Astrocyte (in vitro differentiated cells and primary cell): ENCODE results near the gene PPRC1. TPM values are rescaled to one million over a fixed set of nuclear protein-coding genes. Genes with fewer than 3 reads are reported as not detected.

Experiments used
- DNase-seq: peaks from one replicate; pipeline ENCODE4 v3.0.0-alpha.2; 2010; ENCODE audit warnings: low read depth
- FAIRE-seq: peaks from 2 replicates; lab custom pipeline; 2011; peaks lifted over from hg19 to GRCh38; lab: Jason Lieb, UNC
- H2AFZ ChIP-seq: 2 replicates; pipeline ENCODE4 v1.6.0; 2012; ENCODE audit warnings: low read depth, low read length, inconsistent platforms
- H3K27ac ChIP-seq: 2 replicates; pipeline ENCODE4 v1.5.1; 2011; ENCODE audit warnings: low read depth, low read length, inconsistent platforms
- H3K27me3 ChIP-seq: 2 replicates; pipeline ENCODE4 v1.6.0; 2011; ENCODE audit warnings: low read length, inconsistent platforms; ENCODE audit not compliant: insufficient read depth
- H3K36me3 ChIP-seq: 2 replicates; pipeline ENCODE4 v1.5.1; 2011; ENCODE audit warnings: low read length, inconsistent platforms; ENCODE audit not compliant: insufficient read depth
- H3K4me1 ChIP-seq: 2 replicates; pipeline ENCODE4 v1.5.1; 2011; ENCODE audit warnings: low read length, inconsistent platforms; ENCODE audit not compliant: insufficient read depth
- H3K4me2 ChIP-seq: 2 replicates; pipeline ENCODE4 v1.6.0; 2012; ENCODE audit warnings: low read length, inconsistent platforms
- H3K4me3 ChIP-seq: 2 replicates; pipeline ENCODE4 v1.5.1; 2011; ENCODE audit warnings: low read depth, mild to moderate bottlenecking, low read length, inconsistent platforms; ENCODE audit not compliant: insufficient read depth
- H3K79me2 ChIP-seq: 2 replicates; pipeline ENCODE4 v1.6.0; 2012; ENCODE audit warnings: mild to moderate bottlenecking, low read length, inconsistent platforms; ENCODE audit not compliant: insufficient read depth
- H3K9ac ChIP-seq: 2 replicates; pipeline ENCODE4 v1.6.0; 2012; ENCODE audit warnings: mild to moderate bottlenecking, low read length, inconsistent platforms
- H3K9me3 ChIP-seq: 2 replicates; pipeline ENCODE4 v1.5.1; 2012; ENCODE audit warnings: low read depth, mild to moderate bottlenecking, low read length, inconsistent platforms; ENCODE audit not compliant: insufficient read depth
- H4K20me1 ChIP-seq: 2 replicates; pipeline ENCODE4 v1.6.0; 2012; ENCODE audit warnings: low read length, inconsistent platforms; ENCODE audit not compliant: insufficient read depth
- H3K27ac Mint-ChIP-seq: one replicate; pipeline ENCODE4 v1.8.0; 2021; ENCODE audit warnings: mild to moderate bottlenecking, mixed read lengths; ENCODE audit not compliant: unreplicated experiment
- H3K27me3 Mint-ChIP-seq: one replicate; pipeline ENCODE4 v1.8.0; 2021; ENCODE audit warnings: low read depth, mixed read lengths; ENCODE audit not compliant: unreplicated experiment
- H3K36me3 Mint-ChIP-seq: one replicate; pipeline ENCODE4 v1.8.0; 2021; ENCODE audit warnings: low read depth, mixed read lengths; ENCODE audit not compliant: unreplicated experiment
- H3K4me1 Mint-ChIP-seq: one replicate; pipeline ENCODE4 v1.8.0; 2021; ENCODE audit warnings: low read depth, mixed read lengths; ENCODE audit not compliant: unreplicated experiment
- H3K4me3 Mint-ChIP-seq: one replicate; pipeline ENCODE4 v1.8.0; 2021; ENCODE audit warnings: mild to moderate bottlenecking, moderate library complexity, mixed read lengths; ENCODE audit not compliant: unreplicated experiment
- H3K9me3 Mint-ChIP-seq: one replicate; pipeline ENCODE4 v1.8.0; 2021; ENCODE audit warnings: mild to moderate bottlenecking, mixed read lengths; ENCODE audit not compliant: unreplicated experiment
- EZH2 ChIP-seq: IDR thresholded peaks from 2 replicates; pipeline ENCODE4 v1.6.1; 2012; ENCODE audit warnings: mild to moderate bottlenecking, low read length, inconsistent platforms; ENCODE audit not compliant: insufficient read depth
- total RNA-seq: library from RNA; stranded (reverse); gene quantifications from 2 replicates; pipeline ENCODE4 v1.2.1, GENCODE V29; 2021
- TF ChIP-seq, protein P1 (sequence below): IDR thresholded peaks from 2 replicates; pipeline ENCODE4 v1.5.1; 2011; ENCODE audit warnings: low read depth, mild to moderate bottlenecking, inconsistent platforms, low read length, moderate library complexity; ENCODE audit not compliant: insufficient read depth

Gene PPRC1
- total RNA-seq, 1 donor from 2014 or later, result 56.9 TPM

DNA sequence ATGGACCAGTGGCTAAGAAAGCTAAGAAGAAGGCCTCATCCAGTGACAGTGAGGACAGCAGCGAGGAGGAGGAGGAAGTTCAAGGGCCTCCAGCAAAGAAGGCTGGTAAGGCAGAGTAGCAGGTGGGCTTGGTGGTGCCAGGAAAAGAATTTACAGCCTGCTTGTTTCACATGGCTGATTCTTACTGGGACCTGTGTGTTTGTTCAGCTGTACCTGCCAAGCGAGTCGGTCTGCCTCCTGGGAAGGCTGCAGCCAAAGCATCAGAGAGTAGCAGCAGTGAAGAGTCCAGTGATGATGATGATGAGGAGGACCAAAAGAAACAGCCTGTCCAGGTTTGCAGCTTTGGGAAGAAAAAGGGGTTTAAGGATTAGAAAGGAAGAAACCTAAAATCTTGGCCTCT is 24.4 kb downstream of the PPRC1 start:
- peaks cover 47% of the 10 kb centered on the region for H3K36me3 Mint-ChIP-seq
- no peak for FAIRE-seq
- no peaks in the 10 kb centered on the region for H3K27me3 Mint-ChIP-seq
- H3K27me3 ChIP-seq, result no peaks in the 10 kb centered on the region
- TF ChIP-seq EZH2, result no peak
- TF ChIP-seq, protein P1, sequence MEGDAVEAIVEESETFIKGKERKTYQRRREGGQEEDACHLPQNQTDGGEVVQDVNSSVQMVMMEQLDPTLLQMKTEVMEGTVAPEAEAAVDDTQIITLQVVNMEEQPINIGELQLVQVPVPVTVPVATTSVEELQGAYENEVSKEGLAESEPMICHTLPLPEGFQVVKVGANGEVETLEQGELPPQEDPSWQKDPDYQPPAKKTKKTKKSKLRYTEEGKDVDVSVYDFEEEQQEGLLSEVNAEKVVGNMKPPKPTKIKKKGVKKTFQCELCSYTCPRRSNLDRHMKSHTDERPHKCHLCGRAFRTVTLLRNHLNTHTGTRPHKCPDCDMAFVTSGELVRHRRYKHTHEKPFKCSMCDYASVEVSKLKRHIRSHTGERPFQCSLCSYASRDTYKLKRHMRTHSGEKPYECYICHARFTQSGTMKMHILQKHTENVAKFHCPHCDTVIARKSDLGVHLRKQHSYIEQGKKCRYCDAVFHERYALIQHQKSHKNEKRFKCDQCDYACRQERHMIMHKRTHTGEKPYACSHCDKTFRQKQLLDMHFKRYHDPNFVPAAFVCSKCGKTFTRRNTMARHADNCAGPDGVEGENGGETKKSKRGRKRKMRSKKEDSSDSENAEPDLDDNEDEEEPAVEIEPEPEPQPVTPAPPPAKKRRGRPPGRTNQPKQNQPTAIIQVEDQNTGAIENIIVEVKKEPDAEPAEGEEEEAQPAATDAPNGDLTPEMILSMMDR, result no peak
- no peak overlapping the region for H3K4me3 Mint-ChIP-seq
- H2AFZ ChIP-seq, result no peak overlapping the region
- peaks cover 24% of the 10 kb centered on the region for H3K4me1 Mint-ChIP-seq
- DNase-seq, result no peak
- peak overlapping the region; percentile 44 for H3K27ac Mint-ChIP-seq
- H3K27ac ChIP-seq, result no peak overlapping the region
- peaks cover 64% of the 10 kb centered on the region for H3K79me2 ChIP-seq
- H3K4me2 ChIP-seq, result no peak overlapping the region
- no peaks in the 10 kb centered on the region for H3K9me3 ChIP-seq
- peaks cover 52% of the 10 kb centered on the region for H3K36me3 ChIP-seq
- H4K20me1 ChIP-seq, result peaks cover 89% of the 10 kb centered on the region
- no peak overlapping the region for H3K4me3 ChIP-seq
- H3K4me1 ChIP-seq, result peaks cover 10% of the 10 kb centered on the region
- no peaks in the 10 kb centered on the region for H3K9me3 Mint-ChIP-seq
- no peak overlapping the region for H3K9ac ChIP-seq

DNA sequence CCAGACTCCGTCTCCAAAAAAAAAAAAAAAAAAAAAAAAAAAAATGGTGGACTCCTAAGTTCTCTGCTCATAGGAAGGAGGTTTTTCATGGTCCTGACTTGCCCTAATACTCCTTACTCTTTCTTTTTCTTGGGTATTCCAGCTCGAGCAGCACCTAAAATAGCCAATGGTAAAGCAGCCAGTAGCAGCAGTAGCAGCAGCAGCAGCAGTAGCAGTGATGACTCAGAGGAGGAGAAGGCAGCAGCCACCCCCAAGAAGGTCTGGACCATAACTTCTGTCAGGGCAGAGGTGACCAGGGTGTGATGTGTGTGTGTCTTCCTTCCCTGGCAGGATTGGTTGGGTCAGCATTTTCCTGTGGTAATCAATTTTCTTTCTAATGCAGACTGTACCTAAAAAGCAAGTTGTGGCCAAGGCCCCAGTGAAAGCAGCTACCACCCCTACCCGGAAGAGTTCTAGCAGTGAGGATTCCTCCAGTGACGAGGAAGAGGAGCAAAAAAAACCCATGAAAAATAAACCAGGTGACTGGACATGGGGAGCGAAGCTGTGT is 26.3 kb downstream of the PPRC1 start:
- H3K27me3 ChIP-seq, result no peaks in the 10 kb centered on the region
- H3K36me3 ChIP-seq, result peaks cover 70% of the 10 kb centered on the region
- H2AFZ ChIP-seq, result no peak overlapping the region
- peak; percentile 17 for DNase-seq
- Mint-ChIP-seq H3K27me3 (no peaks in the 10 kb centered on the region), H3K36me3 (peaks cover 48% of the 10 kb centered on the region), H3K9me3 (no peaks in the 10 kb centered on the region), H3K4me3 (peak overlapping the region; percentile 72), H3K27ac (peak overlapping the region; percentile 91), H3K4me1 (peaks cover 21% of the 10 kb centered on the region)
- no peak for TF ChIP-seq EZH2
- TF ChIP-seq, protein P1, result no peak
- no peak for FAIRE-seq
- no peak overlapping the region for H3K9ac ChIP-seq
- H3K4me2 ChIP-seq, result no peak overlapping the region
- no peaks in the 10 kb centered on the region for H3K9me3 ChIP-seq
- peaks cover 93% of the 10 kb centered on the region for H4K20me1 ChIP-seq
- H3K4me1 ChIP-seq, result peaks cover 4% of the 10 kb centered on the region
- H3K27ac ChIP-seq, result no peak overlapping the region
- peaks cover 45% of the 10 kb centered on the region for H3K79me2 ChIP-seq
- H3K4me3 ChIP-seq, result no peak overlapping the region

DNA sequence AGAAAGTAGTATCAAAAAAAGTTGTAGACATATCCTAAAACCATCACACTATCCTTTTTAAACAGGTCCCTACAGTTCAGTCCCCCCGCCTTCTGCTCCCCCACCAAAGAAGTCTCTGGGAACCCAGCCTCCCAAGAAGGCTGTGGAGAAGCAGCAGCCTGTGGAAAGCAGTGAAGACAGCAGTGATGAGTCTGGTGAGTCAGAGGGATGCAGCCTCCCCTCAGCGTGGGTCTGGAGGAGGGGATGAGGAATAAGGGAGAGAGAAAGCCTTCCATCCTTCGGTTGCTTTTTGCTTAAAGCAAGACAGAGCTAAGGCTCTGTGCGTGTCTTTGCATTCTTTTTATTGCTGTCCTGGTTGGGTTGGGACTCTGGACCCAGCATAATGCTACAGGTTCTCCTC is 27.0 kb downstream of the PPRC1 start:
- TF ChIP-seq EZH2, result no peak
- TF ChIP-seq, protein P1, result no peak
- H2AFZ ChIP-seq, result no peak overlapping the region
- peaks cover 86% of the 10 kb centered on the region for H4K20me1 ChIP-seq
- H3K27me3 ChIP-seq, result no peaks in the 10 kb centered on the region
- H3K79me2 ChIP-seq, result peaks cover 38% of the 10 kb centered on the region
- peaks cover 4% of the 10 kb centered on the region for H3K4me1 ChIP-seq
- H3K4me2 ChIP-seq, result no peak overlapping the region
- H3K27ac Mint-ChIP-seq, result no peak overlapping the region
- FAIRE-seq (no peak), DNase-seq (no peak)
- no peaks in the 10 kb centered on the region for H3K9me3 Mint-ChIP-seq
- H3K36me3 ChIP-seq, result peaks cover 70% of the 10 kb centered on the region
- peak overlapping the region; percentile 72 for H3K4me3 Mint-ChIP-seq
- H3K4me1 Mint-ChIP-seq, result peaks cover 21% of the 10 kb centered on the region
- H3K4me3 ChIP-seq, result no peak overlapping the region
- no peaks in the 10 kb centered on the region for H3K27me3 Mint-ChIP-seq
- H3K36me3 Mint-ChIP-seq, result peaks cover 48% of the 10 kb centered on the region
- no peak overlapping the region for H3K27ac ChIP-seq
- H3K9ac ChIP-seq, result no peak overlapping the region
- H3K9me3 ChIP-seq, result no peaks in the 10 kb centered on the region
